ENCODE measurements around the gene RABGEF1.
"Not testable (repeated sequence)": the region's sequence is repeated elsewhere in the genome, so short reads cannot be mapped to it uniquely, and the experiment has no call there.

The RABGEF1 gene

DNA sequence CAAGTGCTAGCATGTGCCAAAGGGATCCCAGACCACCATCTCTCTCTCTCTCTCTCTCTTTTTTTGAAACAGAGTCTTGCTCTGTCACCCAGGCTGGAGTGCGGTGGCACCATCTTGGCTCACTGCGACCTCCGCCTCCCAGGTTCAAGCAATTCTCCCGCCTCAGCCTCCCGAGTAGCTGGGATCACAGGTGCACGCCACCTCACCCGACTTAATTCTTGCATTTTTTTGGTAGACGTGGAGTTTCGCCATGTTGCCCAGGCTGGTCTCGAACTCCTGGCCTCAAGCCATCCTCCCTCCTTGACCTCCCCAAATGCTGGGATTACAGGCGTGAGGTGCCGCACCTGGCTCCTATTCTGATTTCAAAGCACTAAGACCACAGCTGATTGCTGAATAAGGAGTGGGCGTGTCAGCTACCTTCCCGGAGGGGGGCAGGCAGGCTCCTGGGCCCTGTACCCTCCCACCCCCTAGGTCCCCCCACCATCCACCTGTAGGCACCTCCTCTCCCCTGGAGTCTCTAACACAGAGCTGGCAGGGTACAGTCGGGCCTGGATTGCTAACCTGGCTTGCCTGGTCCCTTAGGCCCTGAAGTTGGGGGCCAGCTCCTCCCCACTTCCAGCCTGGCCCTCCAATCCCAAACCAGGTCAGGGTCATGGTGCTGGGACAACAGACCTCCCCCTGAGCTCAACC, 74.8 kb downstream of the RABGEF1 start:
- not testable (repeated sequence) for DNase-seq (ENCODE audit: low spot score)

DNA sequence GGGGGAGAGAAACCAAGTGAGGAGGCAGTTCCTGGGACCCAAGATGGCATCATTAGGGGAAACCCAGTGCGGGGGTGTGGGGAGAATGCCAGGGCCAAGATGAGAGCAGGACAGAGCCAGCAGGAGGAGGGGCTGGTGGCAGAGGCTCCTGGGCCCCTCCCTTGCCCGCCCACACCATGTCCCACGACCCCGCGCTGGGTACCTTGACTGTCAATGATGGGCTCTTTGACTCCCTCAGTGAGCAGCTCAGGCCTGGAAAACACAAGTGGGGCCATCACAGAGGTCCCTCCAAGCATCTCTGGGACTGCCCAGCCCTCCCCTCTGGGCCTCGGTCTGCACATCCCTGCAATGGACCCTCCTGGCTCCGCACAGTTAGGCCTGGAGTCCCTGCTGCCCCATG, 75.4 kb downstream of the RABGEF1 start:
- DNase-seq (ENCODE audit: low spot score), result no peak

DNA sequence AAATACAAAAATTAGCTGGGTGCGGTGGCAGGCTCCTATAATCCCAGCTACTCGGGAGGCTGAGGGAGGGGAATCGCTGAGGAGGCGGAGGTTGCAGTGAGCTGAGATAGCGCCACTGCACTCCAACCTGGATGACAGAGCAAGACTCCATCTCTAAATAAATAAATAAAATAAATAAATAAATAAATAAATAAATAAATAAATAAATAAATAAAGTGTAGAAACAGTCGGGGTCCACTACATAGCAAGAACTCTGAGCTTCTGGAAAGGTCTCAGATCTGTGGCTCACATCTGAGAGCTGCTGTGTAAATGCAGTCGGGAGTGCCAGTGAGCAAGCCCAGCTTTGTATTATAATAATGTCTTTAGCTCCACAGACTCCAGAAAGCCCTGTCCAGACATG, 76.1 kb downstream of the RABGEF1 start:
- DNase-seq (ENCODE audit: low spot score), result not testable (repeated sequence)

DNA sequence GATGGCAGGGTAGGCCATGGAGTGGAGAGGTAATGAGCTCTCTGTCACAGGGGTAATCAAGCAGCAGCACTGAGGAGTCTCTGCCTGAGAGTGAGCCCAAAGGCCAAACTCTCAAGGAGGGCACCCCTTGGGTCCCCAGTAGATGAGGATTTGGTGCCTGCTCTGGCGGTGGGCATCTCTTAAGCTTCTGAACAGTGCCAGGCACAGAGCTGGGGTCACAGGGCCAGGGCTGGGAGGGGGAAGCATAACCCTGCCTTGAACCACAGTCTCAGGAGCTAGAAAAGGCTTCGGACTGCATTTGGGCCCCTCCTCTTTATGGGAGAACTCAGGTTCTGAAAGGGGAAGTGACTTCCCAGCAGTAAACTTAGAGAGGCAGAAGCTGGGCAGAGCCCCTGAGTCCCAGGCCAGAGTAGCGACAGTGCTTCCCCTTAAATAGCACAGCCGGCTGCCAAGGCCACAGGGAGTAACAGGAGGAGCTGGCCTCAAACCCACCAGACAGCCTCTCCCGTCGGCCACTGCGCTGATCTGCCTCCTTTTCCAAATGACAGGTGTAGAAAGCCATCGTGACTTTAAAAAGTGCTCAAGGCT, 76.8 kb downstream of the RABGEF1 start:
- DNase-seq (ENCODE audit: low spot score), result not testable (repeated sequence)

DNA sequence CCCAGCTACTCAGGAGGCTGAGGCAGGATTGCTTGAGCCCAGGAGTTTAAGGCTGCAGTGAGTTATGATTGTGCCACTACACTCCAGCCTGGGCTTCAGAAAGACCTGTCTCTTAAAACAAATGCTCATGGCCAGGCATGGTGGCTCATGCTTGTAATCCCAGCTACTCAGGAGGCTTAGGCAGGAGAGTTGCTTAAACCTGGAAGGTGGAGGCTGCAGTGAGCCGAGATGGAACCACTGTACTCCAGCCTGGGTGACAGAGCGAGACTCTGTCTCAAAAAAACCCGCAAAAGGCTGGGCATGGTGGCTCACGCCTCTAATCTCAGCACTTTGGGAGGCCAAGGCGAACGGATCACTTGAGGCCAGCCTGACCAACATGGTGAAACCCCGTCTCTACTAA, 77.4 kb downstream of the RABGEF1 start:
- not testable (repeated sequence) for DNase-seq (ENCODE audit: low spot score)

DNA sequence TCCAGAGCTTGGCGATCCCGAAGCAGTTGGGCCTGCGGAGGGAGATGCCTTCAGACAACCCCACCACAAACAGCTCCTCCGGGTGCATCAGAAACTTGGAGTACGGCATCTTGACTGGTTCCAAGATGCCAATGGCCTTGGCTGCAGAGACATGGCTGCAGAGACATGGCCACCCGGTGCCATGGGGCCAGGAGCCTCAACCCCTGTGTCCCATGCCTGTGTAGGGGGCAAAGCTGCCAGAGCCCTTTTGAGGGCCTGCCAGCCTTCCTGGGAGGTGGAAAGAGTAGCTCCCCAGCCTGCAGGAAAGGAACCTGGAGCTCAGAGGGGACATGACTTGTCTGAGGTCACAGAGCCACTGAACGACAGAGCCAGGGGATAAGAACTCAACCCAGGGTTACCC, 83.5 kb downstream of the RABGEF1 start:
- no peak for DNase-seq (ENCODE audit: low spot score)

DNA sequence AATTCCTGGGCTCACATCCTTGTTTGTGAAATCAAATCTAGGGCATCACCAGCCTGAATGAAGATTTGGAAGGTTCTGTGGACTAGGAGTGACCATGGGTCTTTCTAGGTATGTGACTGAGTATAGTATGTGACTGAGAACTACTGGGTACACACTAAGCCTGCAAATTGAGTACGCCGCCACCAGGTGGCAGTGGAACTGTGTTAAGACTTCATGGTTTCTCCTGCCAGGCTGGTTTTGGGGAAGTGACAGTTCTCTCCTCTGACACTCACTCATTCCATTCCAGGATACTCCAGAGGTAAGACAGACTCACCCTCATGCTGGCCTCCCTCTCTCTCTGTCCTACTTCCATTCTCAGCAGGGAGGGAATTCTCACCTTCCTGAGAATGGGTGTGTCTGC, 85.0 kb downstream of the RABGEF1 start:
- not testable (repeated sequence) for DNase-seq (ENCODE audit: low spot score)

DNA sequence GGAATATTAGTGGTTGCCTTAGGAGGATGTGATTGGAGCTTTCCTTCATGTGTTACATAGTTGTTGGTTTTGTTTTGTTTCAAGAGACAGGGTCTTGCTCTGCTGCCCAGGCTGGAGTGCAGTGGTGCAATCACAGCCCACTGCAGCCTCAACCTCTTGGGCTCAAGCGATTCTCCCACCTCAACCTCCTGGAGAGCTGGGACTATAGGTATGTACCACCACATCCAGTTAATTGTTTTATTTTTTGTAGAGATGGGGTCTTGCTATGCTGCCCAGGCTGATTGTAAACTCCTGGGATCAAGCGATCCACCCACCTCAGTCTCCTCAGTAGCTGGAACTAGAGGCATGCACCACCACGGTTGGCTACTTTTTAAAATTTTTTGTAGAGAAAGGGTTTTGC, 86.1 kb downstream of the RABGEF1 start:
- DNase-seq (ENCODE audit: low spot score), result no peak

DNA sequence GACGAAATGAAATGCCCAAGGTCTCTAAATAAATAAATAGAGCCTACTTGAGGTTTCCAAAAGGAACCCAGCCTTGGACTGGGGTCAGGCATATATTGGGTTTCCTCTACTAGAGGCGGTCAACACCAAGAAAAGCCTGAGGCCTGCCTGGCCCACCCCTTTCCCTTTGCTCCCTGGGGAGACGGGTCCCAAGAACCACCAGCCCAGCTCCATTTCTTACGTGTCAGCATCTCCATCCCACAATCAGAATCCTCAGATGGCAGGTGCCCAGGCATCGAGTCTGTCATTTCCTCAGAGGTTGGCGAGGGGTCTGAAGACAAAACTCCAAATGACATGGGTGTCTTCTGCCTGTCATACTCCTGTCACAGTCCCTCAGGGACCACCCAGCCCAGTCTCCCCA, 90.4 kb downstream of the RABGEF1 start:
- DNase-seq (ENCODE audit: low spot score), result not testable (repeated sequence)

DNA sequence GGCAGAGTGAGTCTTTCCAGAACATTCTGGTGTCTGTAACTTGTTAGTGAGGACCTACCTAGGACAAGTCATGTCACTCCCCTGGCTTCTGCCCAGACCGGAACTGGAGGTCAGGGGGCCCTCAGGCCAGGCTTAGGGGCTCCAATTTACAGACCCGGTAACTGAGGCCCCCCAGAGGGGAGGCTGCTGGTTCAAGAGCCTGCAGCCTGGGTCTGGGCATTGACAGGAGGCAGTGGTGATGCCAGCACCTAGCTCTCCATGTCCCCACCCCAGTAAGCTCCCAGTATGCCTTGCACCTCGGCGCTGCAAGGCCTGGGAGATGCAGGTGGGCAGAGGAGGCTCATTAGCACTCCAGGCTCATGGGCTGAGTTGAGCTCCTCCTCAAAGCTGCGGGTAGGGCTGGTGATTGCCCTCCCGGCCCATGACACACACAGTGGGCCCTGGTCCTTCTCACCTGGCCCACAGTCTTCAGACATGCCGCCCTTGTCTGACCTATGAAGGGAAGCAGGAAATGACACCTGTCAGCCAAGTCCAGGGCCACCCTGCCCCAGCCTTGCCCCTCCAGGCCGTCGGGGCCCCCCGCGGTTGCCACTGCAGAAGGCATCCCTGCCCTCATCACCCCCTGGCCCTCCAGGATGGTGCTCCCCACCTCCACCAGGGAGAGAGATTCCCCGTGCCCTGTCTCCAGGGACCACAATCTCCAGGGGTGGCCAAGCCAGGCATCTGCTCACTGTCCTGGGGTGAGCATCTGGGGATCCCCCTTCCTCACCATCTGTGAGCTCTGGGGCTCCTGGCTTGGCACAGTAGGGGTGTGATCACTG, 92.2 kb downstream of the RABGEF1 start:
- no peak for DNase-seq (ENCODE audit: low spot score)

DNA sequence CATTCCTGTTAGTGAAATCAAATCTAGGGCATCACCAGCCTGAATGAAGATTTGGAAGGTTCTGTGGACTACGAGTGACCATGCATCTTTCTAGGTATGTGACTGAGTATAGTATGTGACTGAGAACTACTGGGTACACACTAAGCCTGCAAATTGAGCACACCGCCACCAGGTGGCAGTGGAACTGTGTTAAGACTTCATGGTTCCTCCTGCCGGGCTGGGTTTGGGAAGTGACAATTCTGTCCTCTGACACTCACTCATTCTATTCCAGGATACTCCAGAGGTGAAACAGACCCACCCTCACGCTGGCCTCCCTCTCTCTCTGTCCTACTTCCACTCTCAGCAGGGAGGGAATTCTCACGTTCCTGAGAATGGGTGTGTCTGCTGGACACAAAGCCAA, 96.5 kb downstream of the RABGEF1 start:
- DNase-seq (ENCODE audit: low spot score), result no peak

DNA sequence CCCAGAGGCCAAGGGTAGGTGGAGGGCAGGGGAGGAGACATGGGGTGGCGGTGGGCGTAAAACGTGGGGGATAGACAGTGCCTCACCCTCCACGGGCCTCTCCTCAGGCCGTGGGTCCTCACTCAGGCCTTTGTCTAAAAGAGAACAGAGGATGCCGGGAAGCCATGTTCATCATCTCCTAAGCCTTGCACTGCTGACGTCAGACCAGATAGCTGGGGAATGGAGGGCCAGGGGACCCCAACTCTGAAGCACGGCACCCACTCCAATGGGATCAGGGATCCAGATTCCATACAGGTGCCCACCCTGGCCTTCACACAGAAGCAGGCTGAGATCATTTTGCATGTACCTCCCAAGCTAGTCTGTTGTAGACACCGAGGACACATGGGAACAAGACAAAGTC, 97.1 kb downstream of the RABGEF1 start:
- DNase-seq (ENCODE audit: low spot score), result no peak

DNA sequence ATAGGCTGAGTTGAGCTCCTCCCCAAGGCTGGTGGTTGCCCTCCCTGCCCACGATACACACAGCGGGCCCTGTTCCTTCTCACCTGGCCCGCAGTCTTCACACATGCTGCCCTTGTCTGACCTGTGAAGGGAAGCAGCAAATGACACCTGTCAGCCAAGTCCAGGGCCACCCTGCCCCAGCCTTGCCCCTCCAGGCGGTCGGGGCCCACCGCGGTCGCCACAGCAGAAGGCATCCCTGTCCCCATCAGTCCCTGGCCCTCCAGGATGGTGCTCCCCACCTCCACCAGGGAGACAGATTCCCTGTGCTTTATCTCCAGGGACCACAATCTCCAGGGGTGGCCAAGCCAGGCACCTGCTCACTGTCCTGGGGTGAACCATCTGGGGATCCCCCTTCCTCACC, 99.3 kb downstream of the RABGEF1 start:
- DNase-seq (ENCODE audit: low spot score), result no peak

DNA sequence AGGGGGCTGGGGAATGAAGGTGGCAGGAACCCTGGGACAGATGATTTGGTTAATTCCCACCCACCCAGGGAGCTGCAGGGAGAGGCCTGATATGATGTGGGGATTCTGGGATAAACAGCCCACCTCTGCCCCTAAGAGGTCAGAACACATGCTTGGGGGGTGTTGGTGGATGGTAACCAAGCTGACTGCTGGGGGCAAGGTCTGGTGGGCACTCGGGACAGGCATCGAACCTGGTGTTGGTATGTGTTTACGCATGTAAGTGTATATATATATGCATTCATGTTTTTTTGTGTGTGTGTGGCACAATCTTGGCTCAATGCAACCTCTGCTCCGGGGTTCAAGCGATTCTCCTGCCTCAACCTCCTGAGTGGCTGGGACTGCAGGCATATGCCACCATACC, 99.8 kb downstream of the RABGEF1 start:
- no peak for DNase-seq (ENCODE audit: low spot score)

DNA sequence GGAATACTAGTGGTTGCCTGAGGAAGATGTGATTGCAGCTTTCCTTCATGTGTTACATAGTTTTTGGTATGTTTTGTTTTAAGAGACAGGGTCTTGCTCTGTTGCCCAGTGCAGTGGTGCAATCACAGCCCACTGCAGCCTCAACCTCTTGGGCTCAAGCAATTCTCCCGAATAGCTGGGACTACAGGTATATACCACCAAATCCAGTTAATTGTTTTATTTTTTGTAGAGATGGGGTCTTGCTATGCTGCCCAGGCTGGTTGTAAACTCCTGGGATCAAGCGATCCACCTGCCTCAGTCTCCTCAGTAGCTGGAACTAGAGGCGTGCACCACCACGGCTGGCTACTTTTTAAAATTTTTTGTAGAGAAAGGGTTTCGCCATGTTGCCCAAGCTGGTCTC, 101.4 kb downstream of the RABGEF1 start:
- DNase-seq (ENCODE audit: low spot score), result no peak

DNA sequence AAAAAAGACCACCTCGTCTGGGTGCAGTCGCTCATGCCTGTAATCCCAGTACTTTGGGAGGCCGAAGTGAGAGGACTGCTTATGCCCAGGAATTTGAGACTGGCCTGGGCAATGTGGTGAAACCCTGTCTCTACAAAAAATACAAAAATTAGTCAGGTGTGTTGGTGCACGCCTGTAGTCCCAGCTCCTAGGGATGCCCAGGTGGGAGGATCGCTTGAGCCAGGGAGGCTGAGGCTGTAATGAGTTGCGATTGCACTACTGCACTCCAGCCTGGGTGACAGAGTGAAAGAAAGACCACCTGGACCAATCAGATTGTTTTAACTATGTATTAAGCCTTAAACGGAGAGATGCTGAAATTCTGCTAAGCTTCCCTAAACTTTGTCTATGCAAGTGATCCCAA, 103.0 kb downstream of the RABGEF1 start:
- not testable (repeated sequence) for DNase-seq (ENCODE audit: low spot score)

DNA sequence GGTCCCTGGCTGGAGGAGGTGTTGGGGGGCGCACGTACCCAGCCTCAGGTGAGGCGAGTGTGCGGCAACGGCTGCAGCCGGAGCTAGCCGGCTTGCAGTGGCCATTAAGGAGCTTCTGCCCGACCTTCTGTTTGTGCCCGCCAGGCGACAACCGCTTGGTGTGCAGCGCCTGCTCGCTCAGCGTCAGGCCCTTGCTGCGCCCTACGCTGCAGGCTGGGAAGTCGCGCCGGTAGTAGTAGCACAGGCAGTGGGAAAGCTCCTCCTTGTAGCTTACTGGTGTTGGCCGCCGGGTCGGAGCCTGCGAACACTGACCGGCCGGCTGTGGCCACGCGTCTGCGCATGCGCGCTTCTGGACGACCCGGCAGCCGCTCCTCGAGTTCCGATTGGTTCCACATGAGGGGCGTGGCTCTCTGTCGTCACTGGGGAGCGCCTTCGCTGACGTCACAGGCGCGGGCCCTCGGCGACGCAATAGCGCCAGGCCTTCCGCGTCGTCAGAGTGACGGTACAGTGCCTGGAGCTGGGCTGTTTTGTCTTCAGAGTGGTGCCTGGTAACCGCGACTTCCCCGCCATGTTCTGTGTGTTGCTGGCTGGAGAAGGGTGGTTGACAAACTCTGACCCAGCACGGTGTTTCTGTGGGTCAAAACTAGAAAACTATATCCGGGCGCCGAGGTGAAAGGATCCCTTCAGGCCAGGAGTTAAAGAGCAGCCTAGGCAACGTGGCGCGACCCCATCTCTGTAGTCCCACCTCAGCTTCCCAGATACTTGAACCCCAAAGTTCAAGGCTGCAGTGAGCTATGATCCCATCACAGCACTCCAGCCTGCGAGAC, 104.2 kb downstream of the RABGEF1 start:
- peak; percentile 100 for DNase-seq (ENCODE audit: low spot score)

DNA sequence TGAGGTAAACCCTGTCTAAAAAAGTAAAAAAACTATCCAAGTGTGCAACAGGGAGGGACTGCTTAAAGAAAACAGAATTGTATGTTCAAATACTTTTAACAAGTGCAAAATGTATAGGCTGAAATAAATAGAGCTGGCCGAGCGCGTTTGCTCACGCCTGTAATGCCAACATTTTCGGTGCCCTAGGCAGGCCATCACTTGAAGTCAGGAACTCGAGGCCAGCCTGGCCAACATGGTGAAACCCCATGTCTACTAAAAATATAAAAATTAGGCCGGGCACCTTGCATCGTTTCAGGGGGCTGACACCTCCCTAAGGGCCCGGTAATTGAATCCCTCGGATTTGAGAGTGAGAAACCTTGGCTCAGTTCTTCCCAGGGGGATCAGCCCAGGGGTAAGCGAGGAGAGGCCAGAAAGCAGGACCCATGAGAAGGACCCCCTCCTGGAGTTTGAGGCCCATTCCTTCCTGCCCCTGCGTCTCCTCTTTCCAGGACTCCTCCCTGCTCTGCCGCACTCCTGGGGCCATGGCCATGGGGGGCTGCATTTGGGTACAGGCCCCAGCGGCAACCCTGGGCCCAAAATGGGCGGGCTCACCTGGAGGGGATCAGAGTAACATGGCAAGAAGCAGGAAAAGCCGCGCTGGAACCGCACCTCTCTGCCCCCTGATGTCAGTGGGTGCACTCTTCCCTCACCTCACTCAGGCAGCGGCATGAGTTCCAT, 105.0 kb downstream of the RABGEF1 start:
- DNase-seq (ENCODE audit: low spot score), result no peak

DNA sequence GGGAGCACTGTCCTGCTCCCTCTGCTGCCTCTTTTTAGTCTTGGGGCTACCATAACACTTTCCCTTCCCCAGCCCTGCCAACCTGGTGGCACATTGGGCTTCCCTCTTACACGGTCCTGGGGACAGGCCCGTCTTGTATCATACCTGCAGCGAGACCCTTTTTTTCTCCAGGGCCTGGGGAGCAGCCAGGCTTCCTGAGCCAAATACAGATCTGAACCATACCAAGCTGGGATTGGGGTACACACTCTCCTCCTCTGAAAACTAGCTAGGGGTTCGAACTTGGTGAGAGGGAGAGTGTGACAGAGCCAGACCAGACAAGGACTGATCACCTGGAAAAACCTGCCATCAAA, 105.5 kb downstream of the RABGEF1 start:
- not testable (repeated sequence) for DNase-seq (ENCODE audit: low spot score)

DNA sequence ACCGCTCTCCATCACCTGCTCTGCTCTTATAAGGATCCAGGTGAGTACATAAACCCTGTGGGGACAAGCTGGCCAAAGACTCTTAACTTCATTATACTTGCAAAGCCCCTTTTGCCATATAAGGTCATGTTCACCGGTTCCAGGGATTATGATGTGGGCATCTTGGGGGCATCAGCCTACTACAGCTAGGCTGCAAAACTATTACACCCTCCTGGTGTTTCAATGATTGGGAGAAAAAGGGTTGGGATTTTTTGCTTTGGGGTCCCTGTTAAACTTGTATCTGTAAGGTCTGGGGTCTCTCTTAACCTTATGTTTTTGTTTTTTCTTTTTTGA, 107.0 kb downstream of the RABGEF1 start:
- not testable (repeated sequence) for DNase-seq (ENCODE audit: low spot score)

DNA sequence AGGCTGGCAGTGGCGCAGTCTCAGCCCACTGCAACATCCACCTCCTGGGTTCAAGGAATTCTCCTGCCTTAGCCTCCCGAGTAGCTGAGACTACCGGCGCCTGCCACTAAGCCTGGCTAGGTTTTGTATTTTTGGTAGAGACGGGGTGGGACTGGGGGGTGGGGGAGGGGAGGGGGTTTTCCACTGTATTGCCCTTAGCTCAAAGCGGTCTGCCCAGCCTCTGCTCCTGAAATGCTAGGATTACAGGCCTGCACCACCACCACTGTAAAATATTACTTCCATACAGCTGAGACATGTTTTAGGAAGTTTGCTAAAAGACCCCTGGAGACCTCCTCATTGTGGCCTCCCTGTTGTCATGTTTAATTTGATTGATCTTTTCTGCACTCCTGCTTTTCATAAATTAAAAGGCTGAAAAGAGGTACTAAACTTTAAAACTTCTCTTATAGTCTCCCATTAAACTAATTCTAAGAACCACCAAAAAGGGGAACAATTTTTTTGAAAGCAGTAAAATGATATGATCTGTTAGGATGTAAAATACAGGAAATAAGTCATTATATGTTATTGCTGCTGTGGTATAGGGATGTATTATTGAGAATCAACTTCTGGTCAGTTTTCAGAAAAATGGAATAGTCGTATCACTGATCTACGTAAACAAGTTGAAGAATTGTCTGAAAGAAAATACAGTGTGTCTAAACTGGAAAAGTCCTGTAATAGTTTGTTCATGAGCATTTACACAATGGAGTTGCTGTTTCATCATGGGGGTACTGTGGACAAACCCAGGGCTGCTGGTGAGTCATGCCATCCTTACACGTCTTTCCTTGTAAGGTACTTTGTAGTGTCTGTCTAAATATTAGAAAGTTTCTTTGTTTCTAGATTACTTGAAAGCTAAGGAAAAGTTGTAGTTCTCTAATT, 107.6 kb downstream of the RABGEF1 start:
- DNase-seq (ENCODE audit: low spot score), result no peak
